ENCODE measurements around the gene KIRREL3. TPM values are rescaled to one million over a fixed set of nuclear protein-coding genes. Genes with fewer than 3 reads are reported as not detected.

Gene KIRREL3
- polyA plus RNA-seq, 1 of the 3 experiments (the other 2 are of a cell fraction), result 3.7 TPM

DNA sequence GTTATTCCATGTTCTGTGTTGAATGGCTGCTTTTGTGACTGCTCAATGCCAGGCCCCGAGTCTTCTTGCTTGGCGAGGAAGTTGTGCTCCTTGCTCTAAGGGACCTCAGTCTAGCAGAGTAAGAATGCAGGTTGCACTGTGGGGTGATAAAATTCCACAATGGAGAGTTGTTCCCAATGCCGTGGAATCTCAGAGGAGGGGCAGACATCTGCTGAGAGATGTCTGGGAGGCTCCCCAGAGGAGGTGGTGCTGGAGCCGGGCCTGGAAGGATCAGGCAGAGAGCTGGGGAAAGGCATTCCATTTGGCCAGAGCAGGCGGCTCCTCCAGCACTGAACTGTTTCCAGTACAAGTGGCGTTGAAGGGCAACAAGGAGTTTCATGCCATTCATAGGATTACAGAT lies 589.9 kb downstream of the KIRREL3 start:
- POLR2A ChIA-PET, result no interaction called here
- CTCF ChIA-PET, result no interaction called here

More for the DNA sequence above, 589.9 kb downstream of the KIRREL3 start:
- no peak for DNase-seq
- TF ChIP-seq SIN3A (IDR thresholded peaks at IDR 0.05; ENCODE audit: borderline replicate concordance, low read depth, low read length) (no peak), FOXM1 (IDR thresholded peaks at IDR 0.05; ENCODE audit: low read depth) (no peak), MEF2A (IDR thresholded peaks at IDR 0.05; ENCODE audit: borderline replicate concordance, low read depth) (no peak), CHD2 (IDR thresholded peaks at IDR 0.05; ENCODE audit: low read length, partially characterized antibody) (no peak), YY1 (IDR thresholded peaks at IDR 0.05; ENCODE audit: low read depth) (no peak), GABPA (IDR thresholded peaks at IDR 0.05; ENCODE audit: low read depth) (no peak), EZH2phosphoT487 (IDR thresholded peaks at IDR 0.05; ENCODE audit: borderline replicate concordance, low read depth) (no peak), TCF12 (IDR thresholded peaks at IDR 0.05) (no peak), RAD21 (IDR thresholded peaks at IDR 0.05; ENCODE audit: low read length) (no peak), RCOR1 (IDR thresholded peaks at IDR 0.05; ENCODE audit: low read length) (no peak), FOXJ3 (CRISPR knock-in tag; IDR thresholded peaks at IDR 0.05) (no peak), POLR2AphosphoS5 (IDR thresholded peaks at IDR 0.05; ENCODE audit: low read depth, low read length) (no peak), TAF1 (IDR thresholded peaks at IDR 0.05; ENCODE audit: borderline replicate concordance, low read depth, low read length) (no peak), GATA2 (CRISPR knock-in tag; IDR thresholded peaks at IDR 0.05) (no peak)
- TF ChIP-seq, protein P1, sequence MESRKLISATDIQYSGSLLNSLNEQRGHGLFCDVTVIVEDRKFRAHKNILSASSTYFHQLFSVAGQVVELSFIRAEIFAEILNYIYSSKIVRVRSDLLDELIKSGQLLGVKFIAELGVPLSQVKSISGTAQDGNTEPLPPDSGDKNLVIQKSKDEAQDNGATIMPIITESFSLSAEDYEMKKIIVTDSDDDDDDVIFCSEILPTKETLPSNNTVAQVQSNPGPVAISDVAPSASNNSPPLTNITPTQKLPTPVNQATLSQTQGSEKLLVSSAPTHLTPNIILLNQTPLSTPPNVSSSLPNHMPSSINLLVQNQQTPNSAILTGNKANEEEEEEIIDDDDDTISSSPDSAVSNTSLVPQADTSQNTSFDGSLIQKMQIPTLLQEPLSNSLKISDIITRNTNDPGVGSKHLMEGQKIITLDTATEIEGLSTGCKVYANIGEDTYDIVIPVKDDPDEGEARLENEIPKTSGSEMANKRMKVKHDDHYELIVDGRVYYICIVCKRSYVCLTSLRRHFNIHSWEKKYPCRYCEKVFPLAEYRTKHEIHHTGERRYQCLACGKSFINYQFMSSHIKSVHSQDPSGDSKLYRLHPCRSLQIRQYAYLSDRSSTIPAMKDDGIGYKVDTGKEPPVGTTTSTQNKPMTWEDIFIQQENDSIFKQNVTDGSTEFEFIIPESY (IDR thresholded peaks at IDR 0.05; ENCODE audit: borderline replicate concordance, low read depth), result no peak
- TF ChIP-seq, protein P2, sequence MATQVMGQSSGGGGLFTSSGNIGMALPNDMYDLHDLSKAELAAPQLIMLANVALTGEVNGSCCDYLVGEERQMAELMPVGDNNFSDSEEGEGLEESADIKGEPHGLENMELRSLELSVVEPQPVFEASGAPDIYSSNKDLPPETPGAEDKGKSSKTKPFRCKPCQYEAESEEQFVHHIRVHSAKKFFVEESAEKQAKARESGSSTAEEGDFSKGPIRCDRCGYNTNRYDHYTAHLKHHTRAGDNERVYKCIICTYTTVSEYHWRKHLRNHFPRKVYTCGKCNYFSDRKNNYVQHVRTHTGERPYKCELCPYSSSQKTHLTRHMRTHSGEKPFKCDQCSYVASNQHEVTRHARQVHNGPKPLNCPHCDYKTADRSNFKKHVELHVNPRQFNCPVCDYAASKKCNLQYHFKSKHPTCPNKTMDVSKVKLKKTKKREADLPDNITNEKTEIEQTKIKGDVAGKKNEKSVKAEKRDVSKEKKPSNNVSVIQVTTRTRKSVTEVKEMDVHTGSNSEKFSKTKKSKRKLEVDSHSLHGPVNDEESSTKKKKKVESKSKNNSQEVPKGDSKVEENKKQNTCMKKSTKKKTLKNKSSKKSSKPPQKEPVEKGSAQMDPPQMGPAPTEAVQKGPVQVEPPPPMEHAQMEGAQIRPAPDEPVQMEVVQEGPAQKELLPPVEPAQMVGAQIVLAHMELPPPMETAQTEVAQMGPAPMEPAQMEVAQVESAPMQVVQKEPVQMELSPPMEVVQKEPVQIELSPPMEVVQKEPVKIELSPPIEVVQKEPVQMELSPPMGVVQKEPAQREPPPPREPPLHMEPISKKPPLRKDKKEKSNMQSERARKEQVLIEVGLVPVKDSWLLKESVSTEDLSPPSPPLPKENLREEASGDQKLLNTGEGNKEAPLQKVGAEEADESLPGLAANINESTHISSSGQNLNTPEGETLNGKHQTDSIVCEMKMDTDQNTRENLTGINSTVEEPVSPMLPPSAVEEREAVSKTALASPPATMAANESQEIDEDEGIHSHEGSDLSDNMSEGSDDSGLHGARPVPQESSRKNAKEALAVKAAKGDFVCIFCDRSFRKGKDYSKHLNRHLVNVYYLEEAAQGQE (IDR thresholded peaks at IDR 0.05; ENCODE audit: low read depth, low read length), result no peak
- TF ChIP-seq, protein P3, sequence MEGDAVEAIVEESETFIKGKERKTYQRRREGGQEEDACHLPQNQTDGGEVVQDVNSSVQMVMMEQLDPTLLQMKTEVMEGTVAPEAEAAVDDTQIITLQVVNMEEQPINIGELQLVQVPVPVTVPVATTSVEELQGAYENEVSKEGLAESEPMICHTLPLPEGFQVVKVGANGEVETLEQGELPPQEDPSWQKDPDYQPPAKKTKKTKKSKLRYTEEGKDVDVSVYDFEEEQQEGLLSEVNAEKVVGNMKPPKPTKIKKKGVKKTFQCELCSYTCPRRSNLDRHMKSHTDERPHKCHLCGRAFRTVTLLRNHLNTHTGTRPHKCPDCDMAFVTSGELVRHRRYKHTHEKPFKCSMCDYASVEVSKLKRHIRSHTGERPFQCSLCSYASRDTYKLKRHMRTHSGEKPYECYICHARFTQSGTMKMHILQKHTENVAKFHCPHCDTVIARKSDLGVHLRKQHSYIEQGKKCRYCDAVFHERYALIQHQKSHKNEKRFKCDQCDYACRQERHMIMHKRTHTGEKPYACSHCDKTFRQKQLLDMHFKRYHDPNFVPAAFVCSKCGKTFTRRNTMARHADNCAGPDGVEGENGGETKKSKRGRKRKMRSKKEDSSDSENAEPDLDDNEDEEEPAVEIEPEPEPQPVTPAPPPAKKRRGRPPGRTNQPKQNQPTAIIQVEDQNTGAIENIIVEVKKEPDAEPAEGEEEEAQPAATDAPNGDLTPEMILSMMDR (IDR thresholded peaks at IDR 0.05), result no peak
- TF ChIP-seq, protein P4, sequence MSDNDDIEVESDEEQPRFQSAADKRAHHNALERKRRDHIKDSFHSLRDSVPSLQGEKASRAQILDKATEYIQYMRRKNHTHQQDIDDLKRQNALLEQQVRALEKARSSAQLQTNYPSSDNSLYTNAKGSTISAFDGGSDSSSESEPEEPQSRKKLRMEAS (IDR thresholded peaks at IDR 0.05; ENCODE audit: low read depth), result no peak
- TF ChIP-seq, protein P5, sequence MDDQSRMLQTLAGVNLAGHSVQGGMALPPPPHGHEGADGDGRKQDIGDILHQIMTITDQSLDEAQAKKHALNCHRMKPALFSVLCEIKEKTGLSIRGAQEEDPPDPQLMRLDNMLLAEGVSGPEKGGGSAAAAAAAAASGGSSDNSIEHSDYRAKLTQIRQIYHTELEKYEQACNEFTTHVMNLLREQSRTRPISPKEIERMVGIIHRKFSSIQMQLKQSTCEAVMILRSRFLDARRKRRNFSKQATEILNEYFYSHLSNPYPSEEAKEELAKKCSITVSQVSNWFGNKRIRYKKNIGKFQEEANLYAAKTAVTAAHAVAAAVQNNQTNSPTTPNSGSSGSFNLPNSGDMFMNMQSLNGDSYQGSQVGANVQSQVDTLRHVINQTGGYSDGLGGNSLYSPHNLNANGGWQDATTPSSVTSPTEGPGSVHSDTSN (IDR thresholded peaks at IDR 0.05), result no peak
- Histone ChIP-seq H4K20me1 (ENCODE audit: insufficient read depth) (no peaks in the 10 kb centered on the region), H2AFZ (ENCODE audit: low read depth) (no peak overlapping the region), H3K9ac (no peak overlapping the region), H3K79me2 (ENCODE audit: insufficient read depth) (no peaks in the 10 kb centered on the region), H3K36me3 (replicated peaks in 1 of 2; ENCODE audit: control insufficient read depth in 1 of 2, insufficient read depth in 2 of 2, low read length in 1 of 2) (peaks cover 0 to 12% of the 10 kb centered on the region in 2 experiments), H3K9me3 (no peaks in the 10 kb centered on the region), H3K4me3 (ENCODE audit: low read depth in 2 of 2, low read length in 1 of 2) (no peak overlapping the region), H3K9me2 (no peaks in the 10 kb centered on the region), H3K4me1 (ENCODE audit: control insufficient read depth in 1 of 2, insufficient read depth in 2 of 2, low read depth in 1 of 2, low read length in 1 of 2) (no peaks in the 10 kb centered on the region), H3K27ac (ENCODE audit: low read depth in 2 of 2, low read length in 1 of 2) (no peak overlapping the region), H3K27me3 (ENCODE audit: insufficient read depth) (no peaks in the 10 kb centered on the region), H3K4me2 (no peak overlapping the region), H3F3A (replicated peaks; ENCODE audit: insufficient read depth) (no peaks in the 10 kb centered on the region)
- WGBS (ENCODE audit: low lambda C conversion rate), result 95% methylated on average over 6 of the region's 6 CpGs

Data from SK-N-SH (cell line).